ENCODE results near the gene CBR4. TPM values are rescaled to one million over a fixed set of nuclear protein-coding genes. Genes with fewer than 3 reads are reported as not detected.
A peak's percentile ranks its signal among the peaks of the same experiment; 100 is the strongest.

CBR4 gene
- total RNA-seq, 1 experiment from 2014 or later: 24.0 TPM

DNA sequence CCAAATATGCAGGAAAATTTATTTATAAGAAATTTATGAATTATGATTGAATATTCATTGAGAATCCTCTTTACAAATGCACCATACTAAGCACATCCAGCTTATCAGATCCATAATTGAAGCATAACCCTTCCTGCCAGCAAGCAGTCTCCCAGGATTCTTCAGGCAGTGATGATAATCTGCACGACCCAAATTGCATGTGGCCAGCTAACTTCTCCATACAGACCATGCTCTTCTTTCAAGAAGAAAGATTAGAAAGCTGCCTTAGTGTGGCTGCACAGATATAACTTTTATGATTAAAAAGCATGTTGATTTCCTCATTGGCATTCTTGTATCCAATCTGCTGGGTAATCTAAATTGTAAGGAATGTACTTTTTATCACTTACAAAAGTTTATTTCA lies 3.3 kb upstream of the CBR4 start:
- TF ChIP-seq, protein P1, sequence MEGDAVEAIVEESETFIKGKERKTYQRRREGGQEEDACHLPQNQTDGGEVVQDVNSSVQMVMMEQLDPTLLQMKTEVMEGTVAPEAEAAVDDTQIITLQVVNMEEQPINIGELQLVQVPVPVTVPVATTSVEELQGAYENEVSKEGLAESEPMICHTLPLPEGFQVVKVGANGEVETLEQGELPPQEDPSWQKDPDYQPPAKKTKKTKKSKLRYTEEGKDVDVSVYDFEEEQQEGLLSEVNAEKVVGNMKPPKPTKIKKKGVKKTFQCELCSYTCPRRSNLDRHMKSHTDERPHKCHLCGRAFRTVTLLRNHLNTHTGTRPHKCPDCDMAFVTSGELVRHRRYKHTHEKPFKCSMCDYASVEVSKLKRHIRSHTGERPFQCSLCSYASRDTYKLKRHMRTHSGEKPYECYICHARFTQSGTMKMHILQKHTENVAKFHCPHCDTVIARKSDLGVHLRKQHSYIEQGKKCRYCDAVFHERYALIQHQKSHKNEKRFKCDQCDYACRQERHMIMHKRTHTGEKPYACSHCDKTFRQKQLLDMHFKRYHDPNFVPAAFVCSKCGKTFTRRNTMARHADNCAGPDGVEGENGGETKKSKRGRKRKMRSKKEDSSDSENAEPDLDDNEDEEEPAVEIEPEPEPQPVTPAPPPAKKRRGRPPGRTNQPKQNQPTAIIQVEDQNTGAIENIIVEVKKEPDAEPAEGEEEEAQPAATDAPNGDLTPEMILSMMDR (IDR thresholded peaks at IDR 0.05; ENCODE audit: unreplicated experiment): no peak
- H3K36me3 Mint-ChIP-seq (ENCODE audit: insufficient read depth, unreplicated experiment): no peaks in the 10 kb centered on the region
- no TSS peak for BruUV-seq (replicated peaks)
- H3K4me1 Mint-ChIP-seq (ENCODE audit: insufficient read depth, unreplicated experiment): peaks cover 11% of the 10 kb centered on the region
- intact Hi-C loops (cut with micrococcal nuclease): no loop called here
- DNase-seq (ENCODE audit: unreplicated experiment): no peak
- CTCF ChIA-PET: interaction anchor here (0.6 to 4.2 kb wide), 5 partner anchors 9 to 353 kb away, joined by 3 to 25 read pairs (median 3); no protein-coding TSS in a partner anchor
- H3K27ac Mint-ChIP-seq (ENCODE audit: low read depth, unreplicated experiment): no peak overlapping the region
- no peak overlapping the region for H3K4me3 Mint-ChIP-seq (ENCODE audit: unreplicated experiment)
- H3K9me3 Mint-ChIP-seq (ENCODE audit: unreplicated experiment): no peaks in the 10 kb centered on the region
- H3K27me3 Mint-ChIP-seq (ENCODE audit: insufficient read depth, unreplicated experiment): no peaks in the 10 kb centered on the region
- POLR2A ChIA-PET: interaction anchor here (1.2 kb wide), 1 partner anchor 20 kb away, joined by 3 read pairs; no protein-coding TSS in a partner anchor

DNA sequence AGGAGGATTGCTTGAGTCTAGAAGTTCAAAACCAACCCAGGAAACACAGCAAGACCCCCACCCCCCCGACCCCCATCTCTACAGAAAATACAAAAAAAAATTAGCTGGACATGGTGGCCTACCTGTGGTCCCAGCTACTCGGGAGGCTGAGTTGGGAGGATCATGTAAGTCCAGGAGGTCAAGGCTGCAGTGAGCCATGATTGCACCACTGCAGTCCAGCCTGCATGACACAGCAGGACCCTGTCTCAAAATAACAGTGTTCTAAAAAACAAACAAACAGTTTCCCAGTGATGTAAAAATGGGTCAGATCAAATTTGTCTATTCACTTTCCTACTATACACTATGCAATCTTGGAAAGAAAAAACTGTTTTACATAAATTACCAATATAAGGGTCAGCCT lies 2.0 kb upstream of the CBR4 start:
- no peaks in the 10 kb centered on the region for H3K9me3 Mint-ChIP-seq (ENCODE audit: unreplicated experiment)
- BruUV-seq (replicated peaks): no TSS peak
- no peak overlapping the region for H3K27ac Mint-ChIP-seq (ENCODE audit: low read depth, unreplicated experiment)
- intact Hi-C loops (cut with micrococcal nuclease): no loop called here
- H3K36me3 Mint-ChIP-seq (ENCODE audit: insufficient read depth, unreplicated experiment): no peaks in the 10 kb centered on the region
- ChIA-PET CTCF (interaction anchor here (0.6 to 1.5 kb wide), 2 partner anchors 13 to 474 kb away, joined by 3 to 7 read pairs; no protein-coding TSS in a partner anchor), POLR2A (no interaction called here)
- TF ChIP-seq, protein P1 (IDR thresholded peaks at IDR 0.05; ENCODE audit: unreplicated experiment): no peak
- H3K4me1 Mint-ChIP-seq (ENCODE audit: insufficient read depth, unreplicated experiment): peaks cover 20% of the 10 kb centered on the region
- no peak overlapping the region for H3K4me3 Mint-ChIP-seq (ENCODE audit: unreplicated experiment)
- DNase-seq (ENCODE audit: unreplicated experiment): no peak
- no peaks in the 10 kb centered on the region for H3K27me3 Mint-ChIP-seq (ENCODE audit: insufficient read depth, unreplicated experiment)

DNA sequence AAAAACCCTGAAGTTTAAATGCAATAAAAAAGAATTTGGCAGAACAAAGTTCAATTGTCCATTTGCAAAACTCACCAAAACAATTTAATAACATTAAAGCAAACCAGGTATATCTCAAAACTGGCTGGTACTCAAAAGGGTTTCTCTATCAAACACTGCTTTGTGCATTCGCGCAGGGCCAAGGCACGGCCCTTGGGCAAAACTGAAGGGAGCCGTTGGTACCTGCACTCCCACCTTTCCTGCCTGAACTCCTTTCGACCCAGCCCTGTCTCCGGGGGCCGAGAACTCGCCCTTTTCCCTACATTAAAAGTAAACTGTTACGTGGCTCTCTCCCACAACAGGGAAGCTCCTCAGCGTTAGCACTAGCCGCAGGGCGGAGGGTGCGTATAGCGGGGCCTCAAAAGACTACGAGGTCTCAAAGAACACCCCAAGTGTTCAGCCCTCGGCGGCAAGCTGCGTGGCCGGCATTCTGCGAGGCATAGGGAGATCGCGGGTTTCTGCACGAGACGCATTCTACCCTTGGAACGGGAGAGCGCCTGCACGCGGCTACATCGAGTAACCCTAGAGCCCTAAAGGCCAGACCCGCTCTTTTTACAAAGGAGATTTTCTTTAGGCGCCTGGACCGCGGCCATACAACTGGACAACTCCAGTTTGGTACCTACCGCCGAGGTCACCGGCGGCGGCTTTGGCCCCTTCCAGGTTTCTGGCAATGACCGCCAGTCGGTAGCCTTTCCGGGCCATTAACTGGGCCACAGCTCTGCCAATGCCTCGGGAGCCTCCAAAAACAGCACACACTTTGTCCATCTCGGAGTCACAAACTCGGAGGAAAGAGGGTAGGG lies 550 bp downstream of the CBR4 start:
- TSS peak; percentile 82 for BruUV-seq (replicated peaks)
- CTCF ChIA-PET: interaction anchor here (0.6 to 1.9 kb wide), 32 partner anchors 9 to 753 kb away, joined by 3 to 8 read pairs (median 4); no protein-coding TSS in a partner anchor
- TF ChIP-seq, protein P1 (IDR thresholded peaks at IDR 0.05; ENCODE audit: unreplicated experiment): no peak
- no peaks in the 10 kb centered on the region for H3K27me3 Mint-ChIP-seq (ENCODE audit: insufficient read depth, unreplicated experiment)
- peak overlapping the region; percentile 97 for H3K27ac Mint-ChIP-seq (ENCODE audit: low read depth, unreplicated experiment)
- peak; percentile 69 for DNase-seq (ENCODE audit: unreplicated experiment)
- H3K36me3 Mint-ChIP-seq (ENCODE audit: insufficient read depth, unreplicated experiment): peaks cover 20% of the 10 kb centered on the region
- intact Hi-C loops (cut with micrococcal nuclease): loop anchor here (1.0 kb wide), 1 partner anchor 86 kb away; no protein-coding TSS in a partner anchor
- POLR2A ChIA-PET: interaction anchor here (0.6 to 3.4 kb wide), 25 partner anchors 11 to 1487 kb away, joined by 3 to 37 read pairs (median 4); partner anchors contain the start of gene SH3RF1
- no peaks in the 10 kb centered on the region for H3K9me3 Mint-ChIP-seq (ENCODE audit: unreplicated experiment)
- H3K4me1 Mint-ChIP-seq (ENCODE audit: insufficient read depth, unreplicated experiment): peaks cover 27% of the 10 kb centered on the region
- H3K4me3 Mint-ChIP-seq (ENCODE audit: unreplicated experiment): peak overlapping the region; percentile 94

DNA sequence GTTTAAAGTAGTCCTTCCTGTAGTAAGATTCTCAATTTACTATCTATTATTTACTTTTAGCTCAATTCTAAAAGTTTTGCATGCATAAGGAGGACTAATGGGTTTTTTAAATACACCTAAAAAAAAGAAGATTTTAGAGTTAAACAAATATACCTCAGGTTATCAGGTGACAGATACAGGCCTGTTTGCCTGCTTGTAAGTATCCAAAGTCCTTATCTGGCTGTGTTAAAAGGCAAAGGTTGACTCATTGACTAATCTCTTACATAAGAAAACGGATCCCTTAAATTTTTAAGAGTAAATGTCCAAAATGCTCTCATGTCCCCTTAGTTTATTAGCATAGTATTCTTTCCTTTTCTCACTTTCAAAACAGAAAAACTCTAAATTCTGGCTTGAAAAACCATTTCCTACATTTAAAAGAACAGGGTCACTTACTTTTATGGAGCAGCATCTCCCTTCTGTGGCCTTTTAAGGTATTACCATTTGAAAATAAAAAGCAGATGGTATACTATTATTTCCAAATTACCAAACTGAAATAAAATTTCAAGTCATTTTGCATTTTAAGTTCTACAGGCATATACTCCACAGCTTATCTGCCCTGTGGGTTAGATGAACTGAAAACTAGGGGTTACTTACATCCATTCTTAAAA lies 4.5 kb downstream of the CBR4 start:
- intact Hi-C loops (cut with micrococcal nuclease): loop anchor here (1.0 to 2.0 kb wide), 4 partner anchors 82 to 822 kb away; no protein-coding TSS in a partner anchor
- TF ChIP-seq, protein P1 (IDR thresholded peaks at IDR 0.05; ENCODE audit: unreplicated experiment): peak; percentile 51
- BruUV-seq (replicated peaks): no TSS peak
- no peak overlapping the region for H3K4me3 Mint-ChIP-seq (ENCODE audit: unreplicated experiment)
- peaks cover 55% of the 10 kb centered on the region for H3K36me3 Mint-ChIP-seq (ENCODE audit: insufficient read depth, unreplicated experiment)
- H3K9me3 Mint-ChIP-seq (ENCODE audit: unreplicated experiment): no peaks in the 10 kb centered on the region
- H3K27ac Mint-ChIP-seq (ENCODE audit: low read depth, unreplicated experiment): peak overlapping the region; percentile 75
- peaks cover 26% of the 10 kb centered on the region for H3K4me1 Mint-ChIP-seq (ENCODE audit: insufficient read depth, unreplicated experiment)
- POLR2A ChIA-PET: no interaction called here
- no peak for DNase-seq (ENCODE audit: unreplicated experiment)
- no peaks in the 10 kb centered on the region for H3K27me3 Mint-ChIP-seq (ENCODE audit: insufficient read depth, unreplicated experiment)
- CTCF ChIA-PET: interaction anchor here (0.6 to 1.6 kb wide), 8 partner anchors 10 to 852 kb away, joined by 3 to 6 read pairs (median 3); no protein-coding TSS in a partner anchor

Measured in MCF 10A (cell line).